ENCODE data around the gene HOXC12. TPM values are rescaled to one million over a fixed set of nuclear protein-coding genes. Genes with fewer than 3 reads are reported as not detected.

Gene HOXC12
- polyA plus RNA-seq, 1 of the 3 experiments (the other 2 are of a cell fraction): not detected

DNA sequence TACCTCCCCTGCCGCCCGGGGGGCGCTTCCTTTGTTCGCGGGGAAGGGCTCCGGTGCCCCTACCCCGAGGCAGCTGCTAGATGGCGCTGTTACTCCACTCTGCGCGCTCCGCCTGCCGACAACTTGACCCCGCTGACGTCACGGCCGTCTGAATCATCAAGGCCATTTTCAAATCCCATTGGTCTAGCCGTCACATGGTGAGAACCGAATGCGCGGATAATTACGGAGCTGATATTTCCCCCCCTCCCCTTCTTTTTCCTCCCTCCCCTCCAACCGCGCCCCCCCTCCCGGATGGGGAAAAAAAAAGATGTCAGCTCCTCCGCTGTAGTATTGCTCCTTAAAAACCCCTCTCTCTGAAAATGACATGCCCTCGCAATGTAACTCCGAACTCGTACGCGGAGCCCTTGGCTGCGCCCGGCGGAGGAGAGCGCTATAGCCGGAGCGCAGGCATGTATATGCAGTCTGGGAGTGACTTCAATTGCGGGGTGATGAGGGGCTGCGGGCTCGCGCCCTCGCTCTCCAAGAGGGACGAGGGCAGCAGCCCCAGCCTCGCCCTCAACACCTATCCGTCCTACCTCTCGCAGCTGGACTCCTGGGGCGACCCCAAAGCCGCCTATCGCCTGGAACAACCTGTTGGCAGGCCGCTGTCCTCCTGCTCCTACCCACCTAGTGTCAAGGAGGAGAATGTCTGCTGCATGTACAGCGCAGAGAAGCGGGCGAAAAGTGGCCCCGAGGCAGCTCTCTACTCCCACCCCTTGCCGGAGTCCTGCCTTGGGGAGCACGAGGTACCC lies 30.4 kb downstream of the HOXC12 start, which contains the start of gene HOXC10 (continued):
- TF ChIP-seq, protein P1, sequence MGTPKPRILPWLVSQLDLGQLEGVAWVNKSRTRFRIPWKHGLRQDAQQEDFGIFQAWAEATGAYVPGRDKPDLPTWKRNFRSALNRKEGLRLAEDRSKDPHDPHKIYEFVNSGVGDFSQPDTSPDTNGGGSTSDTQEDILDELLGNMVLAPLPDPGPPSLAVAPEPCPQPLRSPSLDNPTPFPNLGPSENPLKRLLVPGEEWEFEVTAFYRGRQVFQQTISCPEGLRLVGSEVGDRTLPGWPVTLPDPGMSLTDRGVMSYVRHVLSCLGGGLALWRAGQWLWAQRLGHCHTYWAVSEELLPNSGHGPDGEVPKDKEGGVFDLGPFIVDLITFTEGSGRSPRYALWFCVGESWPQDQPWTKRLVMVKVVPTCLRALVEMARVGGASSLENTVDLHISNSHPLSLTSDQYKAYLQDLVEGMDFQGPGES (IDR thresholded peaks at IDR 0.05; ENCODE audit: low read depth, low read length): no peak
- TF ChIP-seq EZH2phosphoT487 (IDR thresholded peaks at IDR 0.05; ENCODE audit: borderline replicate concordance, low read depth) (no peak; the same call in 1 of the 2 replicates), TAF1 (IDR thresholded peaks at IDR 0.05; ENCODE audit: borderline replicate concordance, low read depth, low read length) (no peak), EP300 (IDR thresholded peaks at IDR 0.05; ENCODE audit: borderline replicate concordance in 1 of 2, low read depth in 1 of 2, low read length in 1 of 2) (no peak), RAD21 (IDR thresholded peaks at IDR 0.05; ENCODE audit: low read length) (peak; percentile 88), NFIC (IDR thresholded peaks at IDR 0.05; ENCODE audit: borderline replicate concordance) (no peak)
- TF ChIP-seq, protein P2, sequence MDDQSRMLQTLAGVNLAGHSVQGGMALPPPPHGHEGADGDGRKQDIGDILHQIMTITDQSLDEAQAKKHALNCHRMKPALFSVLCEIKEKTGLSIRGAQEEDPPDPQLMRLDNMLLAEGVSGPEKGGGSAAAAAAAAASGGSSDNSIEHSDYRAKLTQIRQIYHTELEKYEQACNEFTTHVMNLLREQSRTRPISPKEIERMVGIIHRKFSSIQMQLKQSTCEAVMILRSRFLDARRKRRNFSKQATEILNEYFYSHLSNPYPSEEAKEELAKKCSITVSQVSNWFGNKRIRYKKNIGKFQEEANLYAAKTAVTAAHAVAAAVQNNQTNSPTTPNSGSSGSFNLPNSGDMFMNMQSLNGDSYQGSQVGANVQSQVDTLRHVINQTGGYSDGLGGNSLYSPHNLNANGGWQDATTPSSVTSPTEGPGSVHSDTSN (IDR thresholded peaks at IDR 0.05): no peak
- TF ChIP-seq, protein P3, sequence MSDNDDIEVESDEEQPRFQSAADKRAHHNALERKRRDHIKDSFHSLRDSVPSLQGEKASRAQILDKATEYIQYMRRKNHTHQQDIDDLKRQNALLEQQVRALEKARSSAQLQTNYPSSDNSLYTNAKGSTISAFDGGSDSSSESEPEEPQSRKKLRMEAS (IDR thresholded peaks at IDR 0.05; ENCODE audit: low read depth): peak; percentile 83
- TF ChIP-seq, protein P4, sequence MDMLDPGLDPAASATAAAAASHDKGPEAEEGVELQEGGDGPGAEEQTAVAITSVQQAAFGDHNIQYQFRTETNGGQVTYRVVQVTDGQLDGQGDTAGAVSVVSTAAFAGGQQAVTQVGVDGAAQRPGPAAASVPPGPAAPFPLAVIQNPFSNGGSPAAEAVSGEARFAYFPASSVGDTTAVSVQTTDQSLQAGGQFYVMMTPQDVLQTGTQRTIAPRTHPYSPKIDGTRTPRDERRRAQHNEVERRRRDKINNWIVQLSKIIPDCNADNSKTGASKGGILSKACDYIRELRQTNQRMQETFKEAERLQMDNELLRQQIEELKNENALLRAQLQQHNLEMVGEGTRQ (IDR thresholded peaks at IDR 0.05; ENCODE audit: borderline replicate concordance, low read depth, low read length): peak; percentile 51; the same call in 1 of the 2 replicates

DNA sequence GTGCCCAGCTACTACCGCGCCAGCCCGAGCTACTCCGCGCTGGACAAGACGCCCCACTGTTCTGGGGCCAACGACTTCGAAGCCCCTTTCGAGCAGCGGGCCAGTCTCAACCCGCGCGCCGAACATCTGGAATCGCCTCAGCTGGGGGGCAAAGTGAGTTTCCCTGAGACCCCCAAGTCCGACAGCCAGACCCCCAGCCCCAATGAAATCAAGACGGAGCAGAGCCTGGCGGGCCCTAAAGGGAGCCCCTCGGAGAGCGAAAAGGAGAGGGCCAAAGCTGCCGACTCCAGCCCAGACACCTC lies 30.9 kb downstream of the HOXC12 start:
- Histone ChIP-seq H3K4me3 (ENCODE audit: low read depth in 2 of 2, low read length in 1 of 2) (peak overlapping the region; percentile 12 to 41; a peak in 2 of 4 replicates), H3K9ac (no peak overlapping the region), H3K9me2 (no peaks in the 10 kb centered on the region), H3K4me1 (ENCODE audit: control insufficient read depth in 1 of 2, insufficient read depth in 2 of 2, low read depth in 1 of 2, low read length in 1 of 2) (peaks cover 0 to 12% of the 10 kb centered on the region in 2 experiments; a peak in 1 of 4 replicates), H2AFZ (ENCODE audit: low read depth) (no peak overlapping the region), H3K79me2 (ENCODE audit: insufficient read depth) (no peaks in the 10 kb centered on the region), H3K4me2 (peak overlapping the region; percentile 95), H4K20me1 (ENCODE audit: insufficient read depth) (no peaks in the 10 kb centered on the region), H3K36me3 (replicated peaks in 1 of 2; ENCODE audit: control insufficient read depth in 1 of 2, insufficient read depth in 2 of 2, low read length in 1 of 2) (no peaks in the 10 kb centered on the region), H3F3A (replicated peaks; ENCODE audit: insufficient read depth) (no peaks in the 10 kb centered on the region), H3K9me3 (no peaks in the 10 kb centered on the region), H3K27me3 (ENCODE audit: insufficient read depth) (peaks cover 95% of the 10 kb centered on the region), H3K27ac (ENCODE audit: low read depth in 2 of 2, low read length in 1 of 2) (no peak overlapping the region)
- ChIA-PET CTCF (interaction anchor here (0.6 to 12.8 kb wide), 38 partner anchors 14 to 406 kb away, joined by 3 to 194 read pairs (median 5); partner anchors contain the start of genes HOTAIR, HOXC11, HOXC12 and HOXC5), POLR2A (interaction anchor here (1.1 kb wide), 1 partner anchor 230 kb away, joined by 3 read pairs; no protein-coding TSS in a partner anchor)
- DNase-seq: no peak
- WGBS (ENCODE audit: low lambda C conversion rate): 33% methylated on average over 3 of the region's 21 CpGs
- no peak for TF ChIP-seq TCF12 (IDR thresholded peaks at IDR 0.05)
